NK-92 treated with Interleukin-12 subunit alpha and Interleukin-12 subunit beta, amount 100 ng/mL, for 24 hours (cell line): Measurements from ENCODE around the gene CLBA1.

Experiments
- DNase-seq: peaks from one replicate; lab custom pipeline; 2025; lab: John Stamatoyannopoulos, UW

CLBA1 gene

GRCh38 chr14:104979758-104980610 is 5.6 kb upstream of the CLBA1 start:
- no peak for DNase-seq

- no peak for DNase-seq
Observed at GRCh38 chr14:104980611-104981531, 4.7 kb upstream of the CLBA1 start.

- no peak for DNase-seq
Observed at GRCh38 chr14:104981699-104982541, 3.7 kb upstream of the CLBA1 start.

- no peak for DNase-seq
Observed at GRCh38 chr14:104982548-104983230, 2.9 kb upstream of the CLBA1 start.

GRCh38 chr14:104983231-104983721 is 2.3 kb upstream of the CLBA1 start:
- DNase-seq = no peak

GRCh38 chr14:104984056-104984894 is 1.3 kb upstream of the CLBA1 start:
- no peak for DNase-seq

- DNase-seq = no peak
Observed at GRCh38 chr14:104986487-104987164, 1.0 kb downstream of the CLBA1 start.

GRCh38 chr14:104989236-104989950 is 3.8 kb downstream of the CLBA1 start:
- no peak for DNase-seq

GRCh38 chr14:104989951-104990303 is 4.3 kb downstream of the CLBA1 start:
- DNase-seq = no peak

- DNase-seq = no peak
Observed at GRCh38 chr14:104991896-104992230, 6.3 kb downstream of the CLBA1 start.

- no peak for DNase-seq
Observed at GRCh38 chr14:104992501-104992900, 6.9 kb downstream of the CLBA1 start.

GRCh38 chr14:104993306-104993705 is 7.7 kb downstream of the CLBA1 start:
- DNase-seq = no peak

- DNase-seq = no peak
Observed at GRCh38 chr14:104993808-104994591, 8.4 kb downstream of the CLBA1 start.

GRCh38 chr14:104994978-104995377 is 9.4 kb downstream of the CLBA1 start:
- DNase-seq = no peak

GRCh38 chr14:104996032-104996431 is 10.4 kb downstream of the CLBA1 start:
- no peak for DNase-seq

- no peak for DNase-seq
Observed at GRCh38 chr14:104996483-104996882, 10.9 kb downstream of the CLBA1 start.

GRCh38 chr14:104998801-104999200 is 13.2 kb downstream of the CLBA1 start:
- DNase-seq = no peak

GRCh38 chr14:104999361-104999760 is 13.8 kb downstream of the CLBA1 start:
- no peak for DNase-seq
